ENCODE results near the gene IL20RA.
"Not testable (repeated sequence)": the region's sequence is repeated elsewhere in the genome, so short reads cannot be mapped to it uniquely, and the experiment has no call there.

Gene IL20RA

GRCh38 chr6:136969433-136969832, 75.3 kb downstream of the IL20RA start:
- no peak for DNase-seq

- no peak for DNase-seq
Measured at GRCh38 chr6:136968837-136969236, 75.9 kb downstream of the IL20RA start.

- no peak for DNase-seq
Measured at GRCh38 chr6:136967876-136968752, 76.7 kb downstream of the IL20RA start.

- no peak for DNase-seq
Measured at GRCh38 chr6:136964398-136964797, 80.4 kb downstream of the IL20RA start.

GRCh38 chr6:136963259-136963658, 81.5 kb downstream of the IL20RA start:
- no peak for DNase-seq

DNA sequence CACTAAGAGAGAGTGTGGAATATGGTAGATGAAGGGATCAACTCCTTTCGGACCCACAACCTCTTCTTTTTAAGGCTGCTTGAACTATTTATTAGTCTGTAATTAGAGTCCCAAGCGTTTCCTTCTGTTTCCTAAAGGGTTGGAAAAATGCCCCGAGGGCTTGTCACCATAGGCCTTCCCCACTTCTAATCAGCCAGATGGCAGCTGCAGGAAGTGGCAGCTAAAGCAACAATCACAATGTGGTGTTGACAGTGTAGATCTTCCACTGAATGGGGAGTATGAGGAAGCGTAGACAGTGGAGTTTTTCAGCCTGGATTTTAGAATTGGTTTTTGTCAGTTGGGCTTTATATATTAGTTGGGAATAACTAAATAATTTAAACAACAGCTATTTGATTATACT, 82.1 kb downstream of the IL20RA start:
- DNase-seq, result no peak

DNA sequence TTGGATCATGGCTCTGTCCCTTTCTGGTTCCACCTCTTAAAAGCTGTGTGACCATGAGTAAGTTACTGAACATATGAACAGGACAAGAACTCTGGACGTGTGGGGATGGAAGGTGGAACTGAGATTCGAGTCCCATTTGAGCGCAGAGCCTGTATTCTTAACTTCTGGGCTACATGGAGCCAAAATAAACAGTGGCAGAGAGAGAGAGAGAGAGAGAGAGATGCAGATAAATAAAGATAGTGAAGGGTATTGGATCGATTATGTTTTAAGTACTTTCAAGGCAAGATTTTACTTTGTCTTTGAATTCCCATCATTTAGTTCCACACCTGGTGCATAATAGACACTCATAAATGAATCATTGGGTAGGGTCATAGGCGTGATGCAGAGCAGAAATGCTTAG, 82.9 kb downstream of the IL20RA start:
- no peak for DNase-seq

- DNase-seq, result no peak
Measured at GRCh38 chr6:136960781-136961180, 84.0 kb downstream of the IL20RA start.

- not testable (repeated sequence) for DNase-seq
Measured at GRCh38 chr6:136959935-136960334, 84.8 kb downstream of the IL20RA start.

DNA sequence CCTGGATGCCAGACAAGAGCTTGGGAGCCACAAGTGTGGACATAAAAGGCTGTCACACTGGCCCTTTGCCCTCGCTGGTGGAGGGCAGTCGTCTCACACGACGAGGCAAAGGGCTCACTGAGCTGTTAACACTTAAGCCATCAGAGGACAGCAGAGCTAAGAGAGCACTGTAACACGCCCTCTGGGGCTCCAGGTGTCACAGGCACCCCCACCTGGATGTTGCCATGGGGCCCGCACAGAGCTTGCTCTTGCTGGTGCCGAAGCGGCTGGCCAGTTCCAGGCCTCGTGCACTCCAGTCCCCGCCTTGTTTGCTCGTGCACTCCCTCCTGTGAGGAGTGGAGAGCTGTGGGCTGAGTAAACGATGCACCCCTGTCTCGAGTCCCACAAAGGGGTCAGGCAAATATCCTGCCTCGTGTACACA, 85.3 kb downstream of the IL20RA start:
- DNase-seq, result no peak

DNA sequence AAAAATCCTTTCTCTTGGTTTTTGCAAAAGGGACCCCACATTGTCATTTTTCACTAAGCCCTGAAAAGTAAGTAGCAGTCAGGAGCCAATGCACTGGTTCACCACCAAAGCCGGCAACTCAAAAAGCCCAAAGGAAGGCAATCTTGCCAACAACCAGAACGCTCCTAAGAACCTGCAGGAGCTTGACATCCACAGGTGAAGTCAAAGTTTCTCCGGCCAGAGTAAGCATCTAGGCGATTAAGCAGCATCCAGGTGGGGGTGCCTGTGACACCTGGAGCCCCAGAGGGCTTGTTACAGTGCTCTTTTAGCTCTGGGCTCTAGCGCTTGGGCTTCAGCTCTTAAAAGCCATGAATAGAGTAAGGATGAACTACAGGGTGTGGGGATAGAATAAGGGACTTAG, 86.6 kb downstream of the IL20RA start:
- DNase-seq, result no peak

GRCh38 chr6:136956590-136957544, 87.9 kb downstream of the IL20RA start:
- DNase-seq, result no peak

- DNase-seq, result no peak
Measured at GRCh38 chr6:136955123-136955522, 89.6 kb downstream of the IL20RA start.

- DNase-seq, result no peak
Measured at GRCh38 chr6:136952714-136953260, 92.0 kb downstream of the IL20RA start.

GRCh38 chr6:136950436-136951126, 94.2 kb downstream of the IL20RA start:
- no peak for DNase-seq

Measured in NCI-H1048 (cell line).